Hippocampal formation (tissue), 2 donors: ENCODE results near the gene OPCML.

Experiments
- DNase-seq, 2 donors: peaks; one replicate each; lab custom pipeline; 2025; lab: John Stamatoyannopoulos, UW

OPCML gene

DNA sequence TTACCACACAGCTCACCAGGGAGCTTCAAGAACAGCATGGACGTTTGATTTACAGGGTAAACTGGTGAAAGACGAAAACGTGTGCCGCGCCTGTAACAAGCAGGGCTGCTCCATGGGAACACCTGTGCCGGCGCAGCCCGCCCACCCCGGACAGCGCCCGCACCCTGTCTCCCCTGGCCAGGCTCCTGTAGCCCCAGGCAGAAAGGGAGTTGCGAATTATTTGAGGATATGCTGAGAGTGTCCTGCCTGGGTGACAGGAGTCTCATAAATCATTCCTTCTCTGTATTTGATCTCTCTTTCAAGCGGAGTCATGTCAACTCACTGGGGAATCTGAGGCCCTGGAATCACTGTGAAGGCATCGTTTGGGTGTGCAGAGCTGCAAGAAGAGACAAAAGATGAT is 804.3 kb downstream of the OPCML start:
- DNase-seq, result no peak

DNA sequence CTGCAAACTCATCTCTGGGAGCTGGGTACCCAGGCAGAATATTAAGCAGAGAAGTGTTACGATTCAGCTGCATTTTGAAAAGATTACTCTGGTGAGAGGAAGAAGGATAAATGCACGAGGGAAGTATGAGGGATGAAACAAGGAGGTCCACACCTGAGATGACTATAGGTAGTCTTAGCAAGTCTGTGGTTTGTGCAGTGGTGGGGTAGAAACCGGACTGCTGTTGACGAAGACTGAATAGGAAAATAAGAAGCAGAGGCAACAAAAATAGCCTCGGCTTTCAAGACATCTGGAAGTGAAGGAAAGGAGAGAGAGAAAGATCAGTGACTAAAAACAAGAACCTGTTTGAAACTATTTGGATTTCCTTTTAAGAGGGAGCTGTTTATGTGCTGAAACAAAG is 810.8 kb downstream of the OPCML start:
- no peak for DNase-seq

DNA sequence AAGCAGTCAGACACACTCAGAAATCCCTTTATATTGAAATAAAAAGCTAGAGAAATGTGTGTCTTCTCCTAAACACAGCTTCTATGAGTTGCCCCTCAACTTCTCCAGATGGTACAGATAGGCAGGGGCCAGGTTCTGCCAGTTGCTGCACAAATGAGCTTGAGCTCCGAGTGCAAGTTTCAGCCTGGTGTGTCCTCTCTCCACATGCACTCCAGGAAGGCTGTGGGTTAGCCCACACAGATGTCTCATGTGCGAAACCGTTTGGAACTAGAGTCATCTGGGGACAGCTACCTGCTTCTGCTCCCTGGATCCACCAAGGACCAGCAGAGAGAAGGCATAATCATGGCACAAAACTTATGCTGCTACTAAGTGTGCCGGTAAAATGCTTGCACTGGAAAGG is 812.6 kb downstream of the OPCML start:
- no peak for DNase-seq

DNA sequence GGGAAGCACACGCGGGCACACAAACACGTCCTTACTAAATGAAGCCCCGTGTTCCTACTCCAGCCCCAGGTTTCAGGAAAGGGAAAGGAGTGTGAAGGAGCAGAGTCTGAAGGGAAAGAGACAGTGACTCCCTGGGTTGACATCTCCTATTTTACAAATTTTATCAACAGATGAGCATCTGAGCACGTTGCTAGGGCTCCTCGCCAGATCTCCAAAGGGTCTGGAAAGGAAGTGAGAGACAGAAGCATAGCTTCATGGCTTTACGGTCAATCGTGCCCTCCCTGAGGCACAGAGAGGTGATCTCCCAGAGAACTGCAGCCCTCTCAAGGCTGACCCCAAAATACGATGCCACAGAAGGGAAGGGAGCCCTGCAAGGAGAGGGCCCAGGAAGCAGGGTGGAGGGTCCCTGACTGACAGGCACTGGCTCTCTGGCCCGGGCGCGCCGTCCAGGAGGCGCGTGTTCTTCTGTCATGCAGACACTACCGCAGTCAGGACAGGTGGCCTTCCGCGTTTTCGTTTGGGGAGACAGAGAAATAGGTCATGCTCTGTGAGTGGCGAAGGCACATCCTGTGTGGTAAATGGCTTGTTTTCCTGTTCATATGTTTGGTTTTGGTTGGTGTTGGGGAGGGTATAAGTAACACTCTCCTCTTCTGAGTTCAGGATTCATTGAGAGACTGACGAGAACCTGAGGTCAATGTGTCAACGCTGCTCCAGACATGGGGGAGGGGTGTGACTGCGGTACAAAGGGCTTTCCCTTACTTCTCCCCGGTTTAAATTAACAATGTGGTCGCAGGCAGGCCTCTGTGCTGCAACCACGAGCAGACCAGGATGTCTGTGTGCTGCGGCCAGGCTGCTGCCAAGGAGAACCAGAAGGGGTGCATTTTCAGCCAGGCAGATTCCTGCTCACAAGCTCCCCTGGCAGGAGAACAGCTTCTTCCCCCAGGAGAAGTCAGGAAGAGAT is 813.3 kb downstream of the OPCML start:
- DNase-seq, result no peak

DNA sequence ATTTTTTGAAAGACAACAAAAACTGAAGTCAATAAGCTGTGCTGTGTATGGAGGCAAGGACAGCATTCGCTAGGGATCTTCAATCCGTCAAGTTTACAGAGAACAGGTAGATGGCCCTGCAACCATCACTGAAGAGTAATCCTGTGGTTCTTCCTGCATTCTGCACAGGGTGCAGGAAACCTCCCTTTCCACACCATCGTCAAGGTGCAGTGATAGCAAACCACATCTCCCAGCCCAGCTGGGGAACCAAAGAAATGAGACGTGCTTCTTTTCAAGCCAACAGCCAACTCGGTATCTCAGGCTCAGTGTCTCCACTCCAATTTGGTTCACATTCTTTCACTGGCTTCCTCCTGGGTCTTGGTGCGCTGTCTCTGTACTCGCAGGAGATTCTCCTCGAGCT is 814.5 kb downstream of the OPCML start:
- no peak for DNase-seq

DNA sequence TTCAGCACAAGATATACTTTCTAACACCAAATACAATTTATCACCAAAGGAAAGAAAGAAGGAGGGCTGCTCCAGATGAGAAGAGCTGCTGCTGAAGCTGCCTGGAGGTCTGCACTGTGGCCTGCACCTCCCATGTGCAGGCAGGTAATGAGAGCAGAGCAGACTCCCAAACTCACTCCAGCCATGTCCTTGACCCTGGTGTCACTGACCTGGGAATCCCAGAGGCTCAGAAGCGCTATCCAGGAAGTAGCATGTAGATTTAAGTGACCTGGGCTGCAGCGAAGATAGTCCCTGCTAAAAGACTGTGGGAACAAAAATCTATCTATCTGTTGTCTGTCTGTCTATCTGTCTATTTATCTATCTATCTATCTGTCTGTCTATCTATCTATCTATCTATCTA is 816.3 kb downstream of the OPCML start:
- no peak for DNase-seq

DNA sequence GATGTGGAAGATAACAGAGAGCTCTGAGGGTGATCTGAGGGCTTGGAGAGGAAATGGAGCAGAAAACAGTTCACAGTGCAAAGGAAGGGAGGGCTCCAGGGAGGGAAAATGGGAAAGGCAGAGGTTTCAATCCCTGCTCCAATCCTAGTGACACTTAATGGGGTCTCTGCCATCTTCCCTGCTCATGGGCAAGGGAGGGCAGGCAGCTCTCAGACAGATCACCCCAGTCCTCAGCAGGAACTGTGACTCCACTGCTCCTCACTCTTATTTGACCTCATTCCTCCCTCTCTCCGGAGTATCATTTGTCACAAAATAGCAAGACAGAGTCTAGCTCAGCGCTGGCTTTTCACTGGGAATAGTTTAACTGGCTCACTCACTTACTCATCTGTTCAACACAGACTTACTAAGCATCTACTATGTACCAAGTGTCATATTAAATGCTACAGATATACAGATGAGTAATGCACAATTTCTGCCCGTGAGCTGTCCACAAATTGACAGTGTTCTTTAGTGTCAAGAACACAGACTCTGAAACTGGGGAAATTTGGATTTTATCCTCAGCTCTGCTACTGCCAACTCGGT is 817.4 kb downstream of the OPCML start:
- DNase-seq, result no peak

DNA sequence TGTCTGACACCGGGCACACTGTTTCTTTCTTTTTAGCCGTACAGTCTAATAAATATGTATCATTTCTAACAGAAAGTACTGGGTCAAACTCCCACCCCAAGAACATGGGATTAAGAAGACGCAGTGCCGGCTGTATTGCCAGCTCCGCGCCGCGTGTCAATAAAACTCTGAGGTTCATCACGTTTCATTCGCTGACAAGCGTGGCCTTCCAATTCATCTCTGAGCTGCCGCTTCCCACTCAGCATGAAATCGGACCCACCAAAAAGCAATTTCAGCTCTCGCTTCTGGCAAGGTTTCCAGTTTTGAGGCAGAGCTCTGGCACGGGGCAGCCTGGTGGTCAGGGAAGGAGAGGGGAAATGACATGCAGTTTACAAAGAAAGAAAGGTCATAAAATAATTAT is 819.8 kb downstream of the OPCML start:
- no peak for DNase-seq

DNA sequence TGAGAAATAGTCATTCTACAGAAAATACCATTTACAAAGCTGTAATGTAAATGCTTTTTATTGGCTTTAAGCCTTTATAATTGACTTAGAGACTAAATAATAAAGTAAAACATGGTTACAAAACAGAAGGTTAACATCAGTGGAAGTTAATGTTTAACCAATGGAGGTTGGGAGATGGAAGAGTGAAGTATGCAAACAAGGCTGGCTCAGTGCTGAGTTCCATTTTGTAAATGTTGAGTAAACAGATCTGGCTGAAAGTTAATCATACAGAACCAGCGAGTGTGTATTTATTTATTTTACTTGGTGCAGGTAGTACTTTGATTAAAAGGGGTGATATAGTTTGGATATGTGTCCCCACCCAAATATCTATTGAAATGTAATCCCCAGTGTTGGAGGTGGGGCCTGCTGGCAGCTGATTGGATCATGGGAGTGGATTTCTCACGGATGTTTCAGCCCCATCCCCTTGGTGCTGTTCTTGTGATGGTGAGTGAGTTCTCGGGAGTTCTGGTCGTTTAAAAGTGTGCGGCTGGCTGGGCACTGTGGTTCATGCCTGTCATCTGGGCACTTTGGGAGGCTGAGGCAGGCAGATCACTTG is 827.4 kb downstream of the OPCML start:
- DNase-seq, result no peak

DNA sequence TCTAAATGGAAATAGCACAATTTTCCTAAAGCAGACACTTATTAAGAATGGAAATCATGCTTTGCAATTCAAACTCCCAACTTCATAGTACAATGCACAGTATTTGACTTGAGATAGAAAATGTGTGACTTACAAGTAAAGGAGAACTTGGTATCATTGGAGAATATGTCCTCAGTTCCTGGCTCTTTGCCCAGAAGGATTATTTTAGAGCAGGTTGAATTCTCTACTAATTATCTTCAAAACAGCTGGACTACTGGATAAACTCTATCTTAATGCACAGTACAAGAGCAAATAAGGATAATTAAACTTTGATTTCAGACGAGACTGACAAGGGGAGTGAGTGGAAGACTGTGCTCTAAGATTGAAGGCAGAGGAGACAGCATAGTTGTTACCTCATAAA is 839.4 kb downstream of the OPCML start:
- DNase-seq, result no peak

DNA sequence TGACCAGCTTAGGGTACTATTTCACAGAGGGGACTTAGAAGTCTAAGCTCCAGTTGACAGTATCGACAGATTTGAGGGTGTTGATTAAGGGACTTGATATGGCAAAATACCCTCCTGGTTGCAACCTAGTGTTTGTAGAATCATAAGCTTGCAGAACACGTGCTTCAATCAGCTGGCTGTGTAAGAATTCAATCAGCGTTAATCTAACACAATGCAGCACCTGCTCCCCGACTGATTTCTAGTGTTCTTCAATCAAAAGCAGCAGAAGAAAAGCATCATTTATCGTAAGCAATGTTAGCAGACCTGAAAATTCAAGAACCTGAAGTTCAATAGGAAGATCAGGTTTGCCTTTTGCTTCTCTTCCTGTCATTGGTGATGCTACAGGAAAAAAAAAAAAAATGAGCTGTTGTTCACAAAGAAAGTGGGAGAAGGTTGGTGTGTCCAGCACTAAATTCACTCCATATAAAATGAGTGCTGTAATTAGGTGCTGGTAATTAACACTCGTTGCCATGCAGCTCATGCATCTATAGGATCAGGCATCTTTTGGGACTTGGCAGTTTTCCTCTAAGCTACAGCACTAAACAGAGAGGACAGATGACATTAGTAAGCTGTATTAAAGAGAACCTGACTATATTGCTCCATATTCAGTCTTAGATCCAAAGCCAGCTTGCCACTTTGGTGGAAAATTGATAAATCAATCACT is 840.3 kb downstream of the OPCML start:
- no peak for DNase-seq

DNA sequence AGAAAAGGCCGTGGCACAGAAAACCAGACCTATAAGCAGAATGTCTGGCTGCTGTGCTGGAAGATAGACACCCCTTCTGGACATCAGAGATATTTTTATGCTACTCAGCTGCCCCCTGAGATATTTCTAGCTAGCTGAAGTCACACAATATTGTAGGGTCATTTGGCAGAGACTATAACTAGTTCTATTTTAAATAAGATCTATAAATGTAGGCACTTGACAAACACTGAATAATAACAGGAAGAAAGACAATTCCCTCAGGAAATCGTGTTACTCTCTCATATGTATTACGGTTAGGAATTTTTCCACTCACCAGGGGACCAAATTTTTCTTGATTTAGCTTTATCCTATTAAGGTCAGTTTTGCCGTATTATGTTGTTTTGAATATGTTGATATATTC is 845.4 kb downstream of the OPCML start:
- no peak for DNase-seq

DNA sequence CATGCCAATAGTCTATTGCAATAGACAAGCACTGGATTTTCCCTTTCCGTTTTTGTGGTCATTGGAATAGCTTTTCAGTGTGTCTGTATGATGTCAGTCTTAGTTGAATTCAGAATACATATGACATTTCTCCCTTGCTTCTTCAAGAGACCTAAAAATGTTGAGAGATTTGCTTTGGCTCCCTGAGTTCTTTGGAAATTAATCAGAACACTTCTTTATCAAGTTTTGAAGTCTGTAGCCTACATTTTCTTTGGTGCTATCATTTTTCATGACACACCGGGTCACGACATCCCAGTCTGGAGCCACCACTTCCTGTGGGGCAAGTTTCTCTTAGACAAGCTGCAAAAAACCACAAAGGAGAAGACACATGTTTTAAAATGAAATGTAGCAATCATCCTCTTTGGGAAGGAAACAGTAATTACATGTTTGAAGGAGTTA is 847.1 kb downstream of the OPCML start:
- DNase-seq, result no peak

DNA sequence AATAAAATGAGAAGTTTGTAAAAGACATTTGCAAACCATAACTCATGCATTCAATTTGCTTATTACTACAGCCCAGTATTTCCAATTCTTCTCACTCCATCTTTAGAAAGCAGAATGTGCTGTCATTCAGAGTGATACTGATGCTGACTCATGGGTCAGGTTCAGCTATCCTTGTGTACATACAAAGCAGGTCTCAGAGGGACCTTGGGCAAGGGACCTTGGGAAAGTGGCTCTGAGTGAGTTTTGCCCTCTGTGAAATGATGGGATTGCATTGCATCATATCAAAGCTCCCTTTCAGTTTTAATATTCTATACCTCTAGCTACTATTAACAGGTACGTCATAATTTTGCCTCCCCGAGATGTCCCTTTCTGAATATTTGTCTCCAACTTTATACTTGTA is 848.7 kb downstream of the OPCML start:
- no peak for DNase-seq

DNA sequence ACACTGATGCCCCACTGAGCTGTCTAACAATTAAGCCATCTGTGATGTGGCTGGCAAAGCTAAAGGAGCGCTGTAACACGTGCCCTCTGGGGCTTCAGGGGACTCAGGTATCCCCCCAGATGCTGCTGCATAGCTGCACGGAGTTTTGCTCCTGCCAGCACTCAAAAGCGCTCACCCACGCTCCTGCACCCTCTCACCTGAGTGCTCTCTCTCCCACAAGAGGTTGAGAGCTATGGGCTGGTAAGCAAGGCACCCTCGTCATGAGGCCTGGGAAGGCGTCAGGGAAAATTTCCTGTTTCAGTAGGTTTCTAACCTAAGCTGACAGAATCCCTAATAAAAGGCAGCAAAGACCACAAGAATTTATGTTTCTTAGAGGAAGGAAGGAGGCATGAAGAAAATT is 850.3 kb downstream of the OPCML start:
- DNase-seq, result no peak

DNA sequence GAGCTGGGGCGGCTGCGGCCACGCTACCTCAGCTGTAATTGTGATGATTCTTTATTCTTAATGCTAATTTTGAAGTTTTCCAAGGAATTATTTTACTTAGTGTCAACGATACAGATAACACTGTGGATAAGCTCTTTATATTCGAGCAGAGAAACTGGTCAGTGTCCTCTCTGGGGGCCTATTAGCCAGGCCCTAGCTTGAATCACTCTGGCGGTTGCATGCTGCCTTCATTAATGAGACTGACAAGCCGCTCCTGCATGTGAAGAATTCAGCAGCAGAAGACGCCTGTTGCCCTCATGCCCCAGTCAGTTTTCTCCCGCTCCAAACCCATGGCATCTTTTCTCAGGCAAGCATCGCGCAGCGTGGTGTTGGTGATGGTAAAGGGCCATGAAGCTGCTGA is 851.7 kb downstream of the OPCML start:
- no peak for DNase-seq

DNA sequence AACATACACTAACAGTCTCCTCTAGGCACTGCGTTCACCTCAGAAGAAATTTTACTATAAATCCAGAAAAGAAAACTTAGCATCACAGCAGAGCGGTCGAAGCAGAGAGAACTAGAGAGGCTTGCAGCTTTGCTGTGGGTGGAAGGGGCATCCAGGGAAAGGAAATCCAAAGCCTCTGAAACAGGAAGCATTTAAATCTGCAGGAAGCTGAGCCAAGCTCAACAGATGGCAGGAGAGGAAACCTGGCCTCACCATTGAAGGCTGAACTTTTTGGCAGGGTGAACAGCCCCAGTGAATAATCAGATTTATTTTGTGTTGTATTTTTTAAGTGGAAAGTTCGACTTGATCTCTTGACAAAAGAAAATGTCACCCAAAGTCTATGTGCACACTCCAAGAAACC is 858.1 kb downstream of the OPCML start:
- no peak for DNase-seq

DNA sequence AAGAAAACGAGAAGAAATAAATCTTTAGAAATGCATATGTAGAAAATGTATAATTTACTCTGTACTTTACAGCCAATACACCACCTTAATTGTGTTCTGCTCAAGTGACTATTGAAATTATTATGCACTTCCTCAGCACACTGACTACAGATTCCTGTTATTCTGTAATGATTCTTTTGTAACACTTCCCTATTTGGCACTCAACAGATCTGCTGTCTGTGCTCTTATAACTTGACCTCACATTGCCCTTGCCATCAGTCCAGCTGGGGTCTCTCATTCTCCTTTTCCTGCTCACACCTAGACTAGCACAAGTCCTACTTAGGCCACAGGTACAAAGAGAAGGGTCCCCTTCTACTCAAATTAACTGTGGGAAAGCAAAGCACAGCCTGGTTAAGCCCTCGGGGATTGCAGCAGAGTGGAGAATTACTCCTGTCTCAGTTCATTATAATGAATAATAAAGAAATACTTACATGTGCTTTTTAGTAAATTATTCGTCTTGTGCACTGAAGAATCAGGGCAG is 860.4 kb downstream of the OPCML start:
- DNase-seq, result no peak

DNA sequence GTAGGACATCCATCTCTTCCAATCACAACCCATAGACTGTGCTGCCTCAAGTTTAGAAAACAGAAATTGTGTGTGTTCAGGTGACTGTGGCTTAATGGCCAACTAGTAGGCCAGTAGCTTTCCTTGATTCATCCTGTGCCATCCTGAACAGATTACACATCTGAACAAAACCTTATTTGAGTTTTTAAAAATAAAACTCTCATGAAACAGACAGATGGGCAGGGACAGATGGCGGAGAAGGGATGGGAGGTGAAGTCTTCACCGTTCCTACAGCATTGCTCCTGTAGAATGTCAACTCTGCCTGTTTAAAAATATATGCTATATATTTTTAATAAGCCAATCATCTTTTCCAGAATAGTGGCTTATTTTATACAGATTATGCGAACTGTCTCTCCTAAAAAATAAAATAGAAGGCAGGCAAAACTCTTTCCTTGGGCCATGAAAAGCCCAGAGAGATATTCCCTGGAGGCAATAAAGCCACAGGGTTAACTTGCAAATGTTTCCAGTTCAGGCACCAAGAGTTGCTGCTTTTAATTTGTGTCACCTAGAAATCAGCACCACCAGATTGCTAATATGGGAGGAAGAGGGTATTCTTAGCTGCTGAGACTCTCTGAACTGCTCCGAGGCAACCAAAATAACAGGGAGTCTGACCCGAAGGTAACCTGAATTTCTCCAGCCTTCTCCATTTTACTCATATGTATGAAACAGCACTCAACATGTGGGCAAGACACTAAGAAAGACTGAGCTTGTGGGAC is 861.2 kb downstream of the OPCML start:
- no peak for DNase-seq

DNA sequence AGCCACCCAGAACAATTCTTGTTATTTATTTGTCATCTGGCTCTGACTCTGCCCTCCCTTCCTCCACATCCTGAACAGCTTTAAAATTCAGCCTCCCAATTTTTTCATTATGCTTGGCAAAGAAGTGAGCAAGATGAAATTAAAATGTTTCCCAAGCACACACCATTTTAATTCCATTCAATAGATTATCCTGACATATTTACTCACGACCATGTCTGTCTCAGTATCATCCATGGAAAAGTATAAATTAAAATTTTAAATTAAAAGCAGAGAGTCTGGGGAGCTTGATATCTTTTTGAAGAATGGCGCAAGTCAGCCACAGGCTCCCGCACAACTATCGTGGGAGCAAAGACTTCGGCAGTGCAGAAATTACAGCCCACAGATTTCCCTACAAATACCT is 862.4 kb downstream of the OPCML start:
- DNase-seq, result no peak

DNA sequence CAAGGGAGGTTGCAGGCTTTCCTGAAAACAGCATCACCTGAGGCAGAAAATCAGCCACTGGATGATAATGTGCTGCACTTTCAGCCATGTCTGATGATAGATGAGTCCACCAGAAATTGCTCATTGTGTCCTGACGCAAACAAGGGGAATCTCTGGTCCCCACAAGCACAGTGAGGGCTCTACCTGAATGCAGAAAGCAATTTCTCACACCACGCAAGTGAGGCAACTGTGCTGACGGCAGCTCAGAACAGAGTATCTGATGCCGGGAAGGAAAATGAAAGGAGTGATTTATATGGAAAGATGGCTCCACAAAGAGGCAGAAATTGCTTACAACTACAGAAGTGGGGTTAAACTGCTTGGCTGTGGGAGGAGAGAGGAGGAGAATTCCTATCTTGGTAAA is 867.1 kb downstream of the OPCML start:
- DNase-seq, result no peak

DNA sequence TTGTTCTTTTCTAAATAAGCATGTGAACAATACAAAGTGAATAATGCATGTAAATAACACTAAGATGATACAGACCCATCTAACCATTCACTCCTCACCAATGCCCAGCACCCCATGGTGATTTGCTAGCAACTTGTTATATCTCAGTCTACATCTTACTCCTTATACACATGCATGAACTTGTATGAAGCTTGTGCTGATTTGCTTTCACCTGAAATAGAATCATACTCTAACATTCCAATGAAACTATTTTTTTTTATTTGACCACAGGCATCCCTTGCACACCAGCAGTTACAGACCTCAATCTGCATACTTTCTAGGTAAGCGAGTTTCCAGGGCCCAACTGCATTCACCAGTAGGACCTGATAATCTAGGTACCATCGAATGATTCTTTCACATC is 873.6 kb downstream of the OPCML start:
- no peak for DNase-seq
